CD14-positive monocyte (primary cell): ENCODE measurements around the gene AIPL1. TPM values are rescaled to one million over a fixed set of nuclear protein-coding genes. Genes with fewer than 3 reads are reported as not detected.
A peak's percentile ranks its signal among the peaks of the same experiment; 100 is the strongest.

Experiments used
- DNase-seq, 3 donors: peaks; one replicate each; pipeline ENCODE4 v3.0.0-alpha.2; 2011 to 2022
- H2AFZ ChIP-seq: 2 replicates; pipeline ENCODE4 v1.6.0; 2012; ENCODE audit warnings: mild to moderate bottlenecking, low read depth, low read length, inconsistent platforms; ENCODE audit not compliant: insufficient read depth, poor library complexity, severe bottlenecking
- H3K27ac ChIP-seq, 2 donors: 1 replicate in 1 of 2; 2 replicates in 1 of 2; pipeline ENCODE4 v1.5.1; 2012 to 2013; ENCODE audit warnings: low read length in 2 of 2, control low read depth in 1 of 2, inconsistent platforms in 1 of 2, low read depth in 1 of 2, mild to moderate bottlenecking in 1 of 2
- H3K27me3 ChIP-seq, 2 donors: one replicate each; pipeline versions ENCODE4 v1.6.0 to v1.6.1; 2011 to 2013; ENCODE audit warnings: low read length in 2 of 2; ENCODE audit not compliant: control insufficient read depth in 2 of 2, insufficient read depth in 2 of 2
- H3K36me3 ChIP-seq, 2 donors: replicated peaks in 1 of 2; 1 replicate in 1 of 2; 2 replicates in 1 of 2; pipeline versions ENCODE4 v1.5.1 to v1.6.1; 2012 to 2013; ENCODE audit warnings: low read length in 2 of 2, control low read depth in 1 of 2, inconsistent platforms in 1 of 2, mild to moderate bottlenecking in 1 of 2; ENCODE audit not compliant: insufficient read depth in 2 of 2, control insufficient read depth in 1 of 2
- H3K4me1 ChIP-seq, 2 donors: 1 replicate in 1 of 2; 2 replicates in 1 of 2; pipeline versions ENCODE4 v1.5.1 to v1.6.1; 2012 to 2013; ENCODE audit warnings: low read length in 2 of 2, control low read depth in 1 of 2, inconsistent platforms in 1 of 2, mild to moderate bottlenecking in 1 of 2, moderate library complexity in 1 of 2; ENCODE audit not compliant: insufficient read depth in 2 of 2, control insufficient read depth in 1 of 2
- H3K4me2 ChIP-seq: replicated peaks from 2 replicates; pipeline ENCODE3; 2012; ENCODE audit warnings: low read length, moderate library complexity, mild to moderate bottlenecking; ENCODE audit not compliant: poor library complexity, severe bottlenecking; ENCODE audit errors: extremely low read depth
- H3K4me3 ChIP-seq, 3 experiments: fragments of 200-600 bp in 1 of 3; sonication (generic) in 1 of 3; replicated peaks in 1 of 3; 1 replicate in 2 of 3; 2 replicates in 1 of 3; pipeline ENCODE4 v1.5.1; 2011 to 2013; ENCODE audit warnings: low read length in 3 of 3, mild to moderate bottlenecking in 3 of 3, control low read depth in 2 of 3, low read depth in 2 of 3, inconsistent platforms in 1 of 3, moderate library complexity in 1 of 3
- H3K79me2 ChIP-seq: 2 replicates; pipeline ENCODE4 v1.6.0; 2012; ENCODE audit warnings: mild to moderate bottlenecking, control low read depth, inconsistent platforms, low read length, moderate library complexity; ENCODE audit not compliant: insufficient read depth
- H3K9ac ChIP-seq: 2 replicates; pipeline ENCODE4 v1.6.0; 2017; ENCODE audit warnings: low read length, mild to moderate bottlenecking; ENCODE audit not compliant: insufficient read depth, poor library complexity, severe bottlenecking
- H3K9me3 ChIP-seq, 2 donors: replicated peaks in 1 of 2; 1 replicate in 1 of 2; 2 replicates in 1 of 2; pipeline versions ENCODE4 v1.5.1 to v1.6.1; 2012 to 2013; ENCODE audit warnings: low read length in 2 of 2, control low read depth in 1 of 2; ENCODE audit not compliant: control insufficient read depth in 1 of 2, insufficient read depth in 1 of 2
- H4K20me1 ChIP-seq: 2 replicates; pipeline ENCODE4 v1.6.0; 2012; ENCODE audit warnings: mild to moderate bottlenecking, low read length, control low read depth, moderate library complexity; ENCODE audit not compliant: insufficient read depth
- H3K27ac Mint-ChIP-seq, 7 donors: one replicate each; pipeline ENCODE4 v1.8.0; 2020; ENCODE audit warnings: mild to moderate bottlenecking in 7 of 7, mixed read lengths in 7 of 7, moderate library complexity in 6 of 7, inconsistent platforms in 2 of 7
- H3K27me3 Mint-ChIP-seq, 3 donors: one replicate each; pipeline ENCODE4 v1.8.0; 2021 to 2022; ENCODE audit warnings: low read depth in 3 of 3, mild to moderate bottlenecking in 3 of 3, mixed read lengths in 3 of 3, moderate library complexity in 3 of 3, inconsistent platforms in 1 of 3
- H3K36me3 Mint-ChIP-seq, 2 donors: one replicate each; pipeline ENCODE4 v1.8.0; 2020; ENCODE audit warnings: mixed read lengths in 2 of 2, inconsistent platforms in 1 of 2, mild to moderate bottlenecking in 1 of 2
- H3K4me1 Mint-ChIP-seq: one replicate; pipeline ENCODE4 v1.8.0; 2020; ENCODE audit warnings: mild to moderate bottlenecking, mixed read lengths
- H3K4me3 Mint-ChIP-seq, 2 donors: one replicate each; pipeline ENCODE4 v1.8.0; 2020; ENCODE audit warnings: mild to moderate bottlenecking in 2 of 2, mixed read lengths in 2 of 2, moderate library complexity in 1 of 2
- H3K9me3 Mint-ChIP-seq, 7 donors: one replicate each; pipeline ENCODE4 v1.8.0; 2020 to 2022; ENCODE audit warnings: mixed read lengths in 7 of 7, mild to moderate bottlenecking in 6 of 7, moderate library complexity in 6 of 7, inconsistent platforms in 2 of 7
- CTCF ChIP-seq: fragments of 200-600 bp; IDR thresholded peaks from one replicate; pipeline ENCODE4 v1.8.0; 2022; ENCODE audit warnings: antibody characterized with exemption, mild to moderate bottlenecking
- WGBS: methylation state at CpG from one replicate; pipeline ENCODE4 v1.1.5; 2013; ENCODE audit warnings: missing lambda C conversion rate; ENCODE audit not compliant: insufficient coverage; 5-methylcytosine and 5-hydroxymethylcytosine counted together
- intact Hi-C, 2 donors: fragments of 100-400 bp; cut with micrococcal nuclease; formaldehyde crosslinking; loops; one replicate each; pipeline versions ENCODE4 v1.15.0 to v1.15.1; 2023
- polyA plus RNA-seq, 3 donors: library from polyadenylated mRNA; depleted of rRNA in 1 of 3; unstranded in 2 of 3; stranded (reverse) in 1 of 3; fragments of 300-500 nt in 2 of 3; fragments of >200 nt in 1 of 3; fragmentation: Illumina TruSeq in 2 of 3; gene quantifications; 1 replicate in 2 of 3; 2 replicates in 1 of 3; pipeline ENCODE4 v1.2.3, GENCODE V29; 2012 to 2021

AIPL1 gene
- polyA plus RNA-seq, 3 donors: not detected

GRCh38 chr17:6437956-6438355 lies 3.0 kb upstream of the AIPL1 start:
- 80% methylated on average over 1 of the region's 3 CpGs for WGBS
- intact Hi-C loops: loop anchor here in 1 of 2 donors (10.0 kb wide), 1 partner anchor 733 kb away; no protein-coding TSS in a partner anchor
- H3K27me3 Mint-ChIP-seq: peaks cover 24 to 47% (median 26%) of the 10 kb centered on the region in 3 donors

GRCh38 chr17:6437466-6437865 lies 2.5 kb upstream of the AIPL1 start:
- no peak overlapping the region for H3K4me2 ChIP-seq
- H3K36me3 Mint-ChIP-seq: no peaks in the 10 kb centered on the region
- H3K9me3 Mint-ChIP-seq: peaks cover 0 to 6% (median 0%) of the 10 kb centered on the region in 7 donors
- no peak for DNase-seq
- H3K27ac ChIP-seq: no peak overlapping the region
- no peak overlapping the region for H3K4me3 ChIP-seq
- no peak overlapping the region for H3K9ac ChIP-seq
- H3K36me3 ChIP-seq: no peaks in the 10 kb centered on the region
- H3K79me2 ChIP-seq: no peaks in the 10 kb centered on the region
- H3K27ac Mint-ChIP-seq: no peak overlapping the region
- peaks cover 4 to 22% of the 10 kb centered on the region in 2 donors for H3K27me3 ChIP-seq
- no peaks in the 10 kb centered on the region for H3K9me3 ChIP-seq
- H3K4me3 Mint-ChIP-seq: peak overlapping the region in 1 of 2 donors; percentile 21
- H2AFZ ChIP-seq: no peak overlapping the region
- intact Hi-C loops: loop anchor here in 1 of 2 donors (10.0 kb wide), 1 partner anchor 733 kb away; no protein-coding TSS in a partner anchor
- TF ChIP-seq CTCF: no peak
- peaks cover 26 to 52% (median 29%) of the 10 kb centered on the region in 3 donors for H3K27me3 Mint-ChIP-seq
- H4K20me1 ChIP-seq: no peaks in the 10 kb centered on the region
- WGBS: no CpG with 5 or more reads among the region's 4 CpGs
- H3K4me1 ChIP-seq: no peaks in the 10 kb centered on the region
- H3K4me1 Mint-ChIP-seq: peaks cover 11% of the 10 kb centered on the region

More at GRCh38 chr17:6437956-6438355, 3.0 kb upstream of the AIPL1 start:
- no peak overlapping the region for H3K4me3 ChIP-seq
- peaks cover 0 to under 1% of the 10 kb centered on the region in 2 donors for H3K4me1 ChIP-seq
- no peaks in the 10 kb centered on the region for H3K9me3 ChIP-seq
- no peak overlapping the region for H3K4me2 ChIP-seq
- H4K20me1 ChIP-seq: no peaks in the 10 kb centered on the region
- peaks cover 8% of the 10 kb centered on the region for H3K4me1 Mint-ChIP-seq
- no peak overlapping the region for H3K27ac Mint-ChIP-seq
- H3K27ac ChIP-seq: no peak overlapping the region
- DNase-seq: no peak
- H3K36me3 Mint-ChIP-seq: no peaks in the 10 kb centered on the region
- H3K9ac ChIP-seq: no peak overlapping the region
- peaks cover 4 to 20% of the 10 kb centered on the region in 2 donors for H3K27me3 ChIP-seq
- H3K79me2 ChIP-seq: no peaks in the 10 kb centered on the region
- no peak for TF ChIP-seq CTCF
- H3K4me3 Mint-ChIP-seq: no peak overlapping the region
- H2AFZ ChIP-seq: no peak overlapping the region
- no peaks in the 10 kb centered on the region for H3K36me3 ChIP-seq
- peaks cover 0 to 6% (median 0%) of the 10 kb centered on the region in 7 donors for H3K9me3 Mint-ChIP-seq
